MCF 10A (cell line): ENCODE measurements around the gene ZIC1. TPM values are rescaled to one million over a fixed set of nuclear protein-coding genes. Genes with fewer than 3 reads are reported as not detected.

ENCODE experiments used
- BruUV-seq: library from RNA; stranded (reverse); fragments of 400-500 nt; replicated peaks from 2 replicates; lab custom pipeline; 2021; lab: Mats Ljungman, UMichigan
- CTCF ChIA-PET: fragments of 300-600 bp; sonication (Branson Sonifier 250); formaldehyde crosslinking; extraction: SDS; loops from one replicate; lab custom pipeline; 2021; ENCODE audit warnings: antibody characterized with exemption, inconsistent platforms; lab: Yijun Ruan, JAX
- POLR2A ChIA-PET: fragments of 300-600, 350-650 bp; sonication (Branson Sonifier 250); formaldehyde crosslinking; extraction: SDS; loops from one replicate; lab custom pipeline; 2020; ENCODE audit warnings: antibody characterized with exemption, inconsistent platforms; lab: Yijun Ruan, JAX
- DNase-seq: peaks from one replicate; pipeline ENCODE4 v3.0.0-alpha.2; 2018; ENCODE audit not compliant: unreplicated experiment
- H3K27ac Mint-ChIP-seq: one replicate; pipeline ENCODE4 v1.8.0; 2022; ENCODE audit warnings: mild to moderate bottlenecking, low read depth, mixed read lengths; ENCODE audit not compliant: unreplicated experiment
- H3K27me3 Mint-ChIP-seq: one replicate; pipeline ENCODE4 v1.8.0; 2022; ENCODE audit warnings: mixed read lengths; ENCODE audit not compliant: insufficient read depth, unreplicated experiment
- H3K36me3 Mint-ChIP-seq: one replicate; pipeline ENCODE4 v1.8.0; 2022; ENCODE audit warnings: mild to moderate bottlenecking, moderate library complexity, mixed read lengths; ENCODE audit not compliant: insufficient read depth, unreplicated experiment
- H3K4me1 Mint-ChIP-seq: one replicate; pipeline ENCODE4 v1.8.0; 2022; ENCODE audit warnings: mixed read lengths; ENCODE audit not compliant: insufficient read depth, unreplicated experiment
- H3K4me3 Mint-ChIP-seq: one replicate; pipeline ENCODE4 v1.8.0; 2022; ENCODE audit warnings: mild to moderate bottlenecking, moderate library complexity, mixed read lengths; ENCODE audit not compliant: unreplicated experiment
- H3K9me3 Mint-ChIP-seq: one replicate; pipeline ENCODE4 v1.8.0; 2022; ENCODE audit warnings: mixed read lengths; ENCODE audit not compliant: unreplicated experiment
- intact Hi-C: fragments of 100-400 bp; cut with micrococcal nuclease; formaldehyde crosslinking; loops from 2 replicates; pipeline ENCODE4 v1.14.1; 2022
- total RNA-seq: library from RNA; stranded (reverse); gene quantifications from 2 replicates; pipeline ENCODE4 v1.2.3, GENCODE V29; 2022
- TF ChIP-seq, protein P1 (sequence below): fragments of 200-600 bp; IDR thresholded peaks from one replicate; pipeline ENCODE4 v1.8.0; 2022; ENCODE audit warnings: antibody characterized with exemption, mild to moderate bottlenecking; ENCODE audit not compliant: unreplicated experiment

ZIC1 gene
- total RNA-seq, 1 experiment from 2014 or later, result not detected

DNA sequence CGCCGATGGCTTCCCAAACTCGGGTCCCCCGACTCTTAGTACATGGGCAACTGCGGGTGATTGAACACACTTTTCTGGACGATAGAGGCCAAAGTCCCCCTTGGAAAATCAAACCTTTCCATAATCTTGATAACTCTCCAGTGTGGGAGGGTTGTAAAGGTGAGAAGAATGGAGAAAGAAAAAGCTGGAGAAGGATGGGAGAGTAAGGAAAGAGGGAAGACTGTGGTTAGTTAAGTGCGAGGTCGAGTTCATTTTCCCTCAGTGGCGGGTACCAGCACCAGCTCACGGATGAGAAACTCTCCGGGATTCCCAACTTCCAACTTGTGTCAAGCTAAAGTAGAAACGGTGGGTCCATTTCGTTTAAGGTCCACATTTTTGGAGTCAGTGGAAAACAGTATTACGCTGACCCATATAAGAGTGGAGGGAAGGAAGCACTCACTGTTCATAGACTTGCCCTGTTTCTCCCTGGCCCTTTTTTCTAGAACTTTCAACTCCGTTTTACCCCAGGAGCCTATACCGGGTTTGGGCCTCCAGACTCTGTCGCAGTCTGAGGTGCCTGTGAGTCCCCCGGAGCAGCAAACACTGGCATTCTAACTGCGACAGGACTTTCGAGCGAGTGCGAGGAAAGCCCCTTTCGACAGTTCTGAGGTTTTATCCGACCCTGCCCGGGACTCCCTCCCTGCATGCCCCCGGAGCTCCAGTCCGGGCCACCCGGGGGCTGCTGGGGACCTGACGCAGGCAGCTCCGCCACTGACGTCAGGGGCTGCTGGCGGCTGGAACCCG, 14.8 kb downstream of the ZIC1 start:
- CTCF ChIA-PET, result no interaction called here
- H3K27ac Mint-ChIP-seq, result no peak overlapping the region
- H3K9me3 Mint-ChIP-seq, result no peaks in the 10 kb centered on the region
- peaks cover 43% of the 10 kb centered on the region for H3K27me3 Mint-ChIP-seq
- H3K4me3 Mint-ChIP-seq, result no peak overlapping the region
- POLR2A ChIA-PET, result no interaction called here
- no peaks in the 10 kb centered on the region for H3K36me3 Mint-ChIP-seq
- no peak for DNase-seq
- H3K4me1 Mint-ChIP-seq, result no peaks in the 10 kb centered on the region
- TF ChIP-seq, protein P1, sequence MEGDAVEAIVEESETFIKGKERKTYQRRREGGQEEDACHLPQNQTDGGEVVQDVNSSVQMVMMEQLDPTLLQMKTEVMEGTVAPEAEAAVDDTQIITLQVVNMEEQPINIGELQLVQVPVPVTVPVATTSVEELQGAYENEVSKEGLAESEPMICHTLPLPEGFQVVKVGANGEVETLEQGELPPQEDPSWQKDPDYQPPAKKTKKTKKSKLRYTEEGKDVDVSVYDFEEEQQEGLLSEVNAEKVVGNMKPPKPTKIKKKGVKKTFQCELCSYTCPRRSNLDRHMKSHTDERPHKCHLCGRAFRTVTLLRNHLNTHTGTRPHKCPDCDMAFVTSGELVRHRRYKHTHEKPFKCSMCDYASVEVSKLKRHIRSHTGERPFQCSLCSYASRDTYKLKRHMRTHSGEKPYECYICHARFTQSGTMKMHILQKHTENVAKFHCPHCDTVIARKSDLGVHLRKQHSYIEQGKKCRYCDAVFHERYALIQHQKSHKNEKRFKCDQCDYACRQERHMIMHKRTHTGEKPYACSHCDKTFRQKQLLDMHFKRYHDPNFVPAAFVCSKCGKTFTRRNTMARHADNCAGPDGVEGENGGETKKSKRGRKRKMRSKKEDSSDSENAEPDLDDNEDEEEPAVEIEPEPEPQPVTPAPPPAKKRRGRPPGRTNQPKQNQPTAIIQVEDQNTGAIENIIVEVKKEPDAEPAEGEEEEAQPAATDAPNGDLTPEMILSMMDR, result no peak
- BruUV-seq, result no TSS peak
- intact Hi-C loops, result no loop called here

- ChIA-PET POLR2A (no interaction called here), CTCF (no interaction called here)
- Mint-ChIP-seq H3K27ac (no peak overlapping the region), H3K4me3 (no peak overlapping the region), H3K4me1 (no peaks in the 10 kb centered on the region), H3K9me3 (no peaks in the 10 kb centered on the region), H3K36me3 (no peaks in the 10 kb centered on the region), H3K27me3 (peaks cover 46% of the 10 kb centered on the region)
- intact Hi-C loops, result no loop called here
- TF ChIP-seq, protein P1, result no peak
- BruUV-seq, result no TSS peak
- no peak for DNase-seq
These were observed 15.6 kb downstream of the ZIC1 start for GRCh38 chr3:147424581-147425387.

DNA sequence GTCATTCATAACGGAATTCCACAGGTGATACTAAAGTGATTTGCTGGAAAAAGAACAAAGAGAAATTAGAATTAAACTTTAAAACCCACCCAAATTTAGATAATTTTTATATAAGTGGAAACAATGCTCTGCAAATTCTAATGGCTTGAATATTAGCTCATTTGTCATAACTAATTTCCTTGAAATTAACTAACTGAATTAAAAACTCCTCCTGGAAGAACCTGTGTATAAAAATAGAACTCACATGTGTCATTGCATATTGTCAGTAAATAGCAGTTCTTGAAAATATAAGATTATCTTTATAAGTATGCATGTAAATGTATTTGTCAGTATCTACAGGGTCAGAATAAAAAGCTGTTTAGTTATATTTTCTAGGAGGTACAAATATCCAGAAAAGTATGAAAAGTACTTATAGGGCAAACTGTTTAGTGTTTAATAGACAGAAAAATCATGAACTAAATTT, 16.3 kb downstream of the ZIC1 start:
- no TSS peak for BruUV-seq
- intact Hi-C loops, result no loop called here
- POLR2A ChIA-PET, result no interaction called here
- DNase-seq, result no peak
- Mint-ChIP-seq H3K27me3 (peaks cover 52% of the 10 kb centered on the region), H3K27ac (no peak overlapping the region), H3K9me3 (no peaks in the 10 kb centered on the region), H3K4me1 (no peaks in the 10 kb centered on the region), H3K36me3 (no peaks in the 10 kb centered on the region), H3K4me3 (no peak overlapping the region)
- CTCF ChIA-PET, result no interaction called here
- TF ChIP-seq, protein P1, result no peak

GRCh38 chr3:147426931-147427330, 17.8 kb downstream of the ZIC1 start:
- intact Hi-C loops, result no loop called here
- H3K27ac Mint-ChIP-seq, result no peak overlapping the region
- POLR2A ChIA-PET, result no interaction called here
- CTCF ChIA-PET, result interaction anchor here (0.6 kb wide), 1 partner anchor 32 kb away, joined by 3 read pairs; no protein-coding TSS in a partner anchor
- no TSS peak for BruUV-seq
- DNase-seq, result no peak
- no peaks in the 10 kb centered on the region for H3K4me1 Mint-ChIP-seq
- no peak overlapping the region for H3K4me3 Mint-ChIP-seq
- no peaks in the 10 kb centered on the region for H3K36me3 Mint-ChIP-seq
- TF ChIP-seq, protein P1, result no peak
- H3K27me3 Mint-ChIP-seq, result peaks cover 57% of the 10 kb centered on the region
- no peaks in the 10 kb centered on the region for H3K9me3 Mint-ChIP-seq
